Stimulated activated CD8-positive, alpha-beta memory T cell treated with anti-CD3 and anti-CD28 coated beads, Interleukin-7, amount 100 ng/mL, for 24 hours (primary cell): Measurements from ENCODE around the gene KHNYN.
A peak's percentile ranks its signal among the peaks of the same experiment; 100 is the strongest.
"Not testable (repeated sequence)": the region's sequence is repeated elsewhere in the genome, so short reads cannot be mapped to it uniquely, and the experiment has no call there.

Experiments used
- DNase-seq: peaks from one replicate; pipeline ENCODE4 v3.0.0-alpha.2; 2020; ENCODE audit warnings: low read depth

The KHNYN gene

GRCh38 chr14:24429395-24430142, at the start of gene KHNYN, which contains the start of gene CBLN3:
Gene KHNYN (plus strand): TSS chr14:24429954. CDS start chr14:24430731, 777 bp downstream.
Gene CBLN3 (minus strand): TSS chr14:24429668. CDS start chr14:24429054, 614 bp downstream.
- DNase-seq: peak; percentile 51

GRCh38 chr14:24381363-24382063, 48.2 kb upstream of the KHNYN start:
- no peak for DNase-seq

- no peak for DNase-seq
These were observed 47.7 kb upstream of the KHNYN start for GRCh38 chr14:24382064-24382371.

GRCh38 chr14:24384169-24384568, 45.6 kb upstream of the KHNYN start:
- no peak for DNase-seq

- DNase-seq: no peak
These were observed 44.2 kb upstream of the KHNYN start for GRCh38 chr14:24385524-24385923.

GRCh38 chr14:24387009-24387345, 42.8 kb upstream of the KHNYN start:
- DNase-seq: no peak

GRCh38 chr14:24387579-24387978, 42.2 kb upstream of the KHNYN start:
- DNase-seq: not testable (repeated sequence)

- no peak for DNase-seq
These were observed 41.1 kb upstream of the KHNYN start for GRCh38 chr14:24388474-24389179.

GRCh38 chr14:24389226-24389848, 40.4 kb upstream of the KHNYN start:
- DNase-seq: no peak

- DNase-seq: no peak
These were observed 38.9 kb upstream of the KHNYN start for GRCh38 chr14:24390701-24391468.

- DNase-seq: no peak
These were observed 37.2 kb upstream of the KHNYN start for GRCh38 chr14:24392325-24393091.

- DNase-seq: no peak
These were observed 35.5 kb upstream of the KHNYN start for GRCh38 chr14:24394275-24394674.

GRCh38 chr14:24395609-24396582, 33.9 kb upstream of the KHNYN start:
- no peak for DNase-seq

GRCh38 chr14:24397639-24398292, 32.0 kb upstream of the KHNYN start:
- DNase-seq: no peak

GRCh38 chr14:24398293-24398652, 31.5 kb upstream of the KHNYN start:
- no peak for DNase-seq

- DNase-seq: no peak
These were observed 30.9 kb upstream of the KHNYN start, which contains the start of gene NYNRIN for GRCh38 chr14:24398653-24399446. Gene NYNRIN (plus strand): TSS chr14:24399003. CDS start chr14:24399247, 244 bp downstream.

- no peak for DNase-seq
These were observed 30.3 kb upstream of the KHNYN start for GRCh38 chr14:24399447-24399822.

- DNase-seq: no peak
These were observed 29.6 kb upstream of the KHNYN start for GRCh38 chr14:24399999-24400718.
